ENCODE measurements around the gene MATK. TPM values are rescaled to one million over a fixed set of nuclear protein-coding genes. Genes with fewer than 3 reads are reported as not detected.

MATK gene
- total RNA-seq, 1 donor from 2014 or later = 1.9 TPM

GRCh38 chr19:3748965-3749364 is 37.2 kb downstream of the MATK start:
- DNase-seq (ENCODE audit: low spot score) = no peak

DNA sequence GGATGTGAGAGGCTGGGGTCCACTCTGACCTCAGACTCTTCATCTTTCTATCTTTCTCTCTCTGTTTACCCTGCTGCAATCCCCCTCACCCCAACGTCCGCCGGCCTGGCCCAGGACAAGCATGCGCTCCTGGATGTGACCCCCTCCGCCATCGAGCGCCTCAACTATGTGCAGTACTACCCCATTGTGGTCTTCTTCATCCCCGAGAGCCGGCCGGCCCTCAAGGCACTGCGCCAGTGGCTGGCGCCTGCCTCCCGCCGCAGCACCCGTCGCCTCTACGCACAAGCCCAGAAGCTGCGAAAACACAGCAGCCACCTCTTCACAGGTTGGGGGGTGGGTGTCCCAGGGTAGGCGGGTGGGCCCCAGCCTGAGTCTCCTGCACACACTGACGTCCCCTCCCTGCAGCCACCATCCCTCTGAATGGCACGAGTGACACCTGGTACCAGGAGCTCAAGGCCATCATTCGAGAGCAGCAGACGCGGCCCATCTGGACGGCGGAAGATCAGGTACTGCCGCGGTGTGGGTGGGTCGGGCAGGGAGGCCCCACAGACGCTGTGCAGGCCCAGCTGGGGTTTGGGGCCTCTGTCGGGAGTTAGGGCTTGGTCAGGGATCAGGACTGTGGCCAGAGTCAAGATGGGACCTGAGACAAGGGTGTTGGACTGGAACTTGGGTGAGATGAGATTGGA is 39.7 kb downstream of the MATK start:
- DNase-seq (ENCODE audit: low spot score) = no peak

DNA sequence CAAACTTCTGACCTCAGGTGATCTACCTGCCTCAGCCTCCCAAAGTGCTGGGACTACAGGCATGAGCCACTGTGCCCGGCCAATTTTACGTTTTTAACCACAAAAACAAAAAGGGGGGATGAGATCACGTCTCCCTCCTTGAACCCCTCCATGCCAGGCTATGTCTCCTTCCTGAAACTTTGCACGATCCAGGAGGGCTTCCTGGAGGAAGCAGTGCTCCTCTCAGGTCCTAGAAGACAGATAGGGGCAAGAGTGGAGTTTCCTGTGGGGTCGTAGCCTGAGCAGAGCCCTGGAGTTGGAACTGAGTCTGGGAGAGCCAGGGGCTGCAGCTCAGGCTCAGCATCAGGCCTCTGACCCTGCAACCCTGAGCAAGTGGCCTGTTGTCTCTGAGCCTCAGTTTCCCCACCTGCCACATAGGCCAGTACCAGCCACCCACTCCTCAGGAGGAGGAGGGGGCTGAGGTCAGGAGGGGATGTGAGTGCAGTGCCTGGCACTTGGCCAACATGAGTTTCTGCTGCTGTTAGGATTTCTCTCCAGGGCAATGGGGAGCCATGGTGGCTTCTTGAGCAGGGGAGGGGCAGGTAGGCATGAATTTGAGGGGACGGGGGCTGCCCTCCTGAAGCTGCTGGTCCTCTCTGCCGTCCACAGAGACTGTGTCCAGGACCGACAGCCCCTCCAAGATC is 40.7 kb downstream of the MATK start:
- DNase-seq (ENCODE audit: low spot score) = no peak

DNA sequence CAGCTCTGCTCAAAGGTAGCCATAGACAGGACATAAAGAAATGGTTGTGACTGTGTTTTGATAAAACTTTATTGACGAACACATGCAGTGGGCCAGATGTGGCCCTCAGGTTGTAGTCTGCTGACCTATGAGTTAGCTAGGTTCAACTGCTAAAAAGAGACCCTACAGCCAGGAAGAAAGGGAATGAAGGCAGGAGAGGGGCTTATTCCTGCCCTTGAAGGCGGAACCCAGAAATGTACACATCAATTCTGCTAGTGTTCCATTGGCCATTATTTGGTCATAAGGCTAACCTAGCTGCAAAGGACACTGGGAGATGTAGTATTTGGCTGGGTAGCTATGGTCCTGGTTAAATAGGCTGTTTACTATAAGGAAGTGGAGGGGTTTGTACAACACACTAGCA is 42.7 kb downstream of the MATK start:
- no peak for DNase-seq (ENCODE audit: low spot score)

GRCh38 chr19:3740431-3740830 is 45.8 kb downstream of the MATK start:
- no peak for DNase-seq (ENCODE audit: low spot score)

DNA sequence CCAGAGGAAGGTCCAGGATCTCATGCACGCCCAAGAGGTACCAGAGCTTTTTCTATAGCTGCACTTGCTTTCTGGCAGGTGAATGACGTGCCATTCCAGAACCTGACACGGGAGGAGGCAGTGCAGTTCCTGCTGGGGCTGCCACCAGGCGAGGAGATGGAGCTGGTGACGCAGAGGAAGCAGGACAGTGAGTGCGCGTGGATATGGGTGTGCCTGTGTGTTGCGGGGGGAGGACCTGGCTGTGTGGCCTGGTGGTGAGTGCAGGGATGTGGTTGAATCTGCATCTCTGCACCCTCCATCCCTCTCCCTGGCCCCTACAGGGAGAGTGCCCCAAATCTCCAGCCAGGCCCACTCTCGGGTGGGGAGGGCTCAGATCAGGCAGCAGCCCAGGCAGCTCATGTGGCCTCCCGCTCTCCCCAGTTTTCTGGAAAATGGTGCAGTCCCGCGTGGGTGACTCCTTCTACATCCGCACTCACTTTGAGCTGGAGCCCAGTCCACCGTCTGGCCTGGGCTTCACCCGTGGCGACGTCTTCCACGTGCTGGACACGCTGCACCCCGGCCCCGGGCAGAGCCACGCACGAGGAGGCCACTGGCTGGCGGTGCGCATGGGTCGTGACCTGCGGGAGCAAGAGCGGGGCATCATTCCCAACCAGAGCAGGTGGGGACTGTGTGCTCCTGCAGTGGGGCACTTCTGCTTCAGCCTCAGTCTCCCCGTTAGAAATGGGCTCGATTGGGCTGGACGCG is 47.5 kb downstream of the MATK start:
- no peak for DNase-seq (ENCODE audit: low spot score)

DNA sequence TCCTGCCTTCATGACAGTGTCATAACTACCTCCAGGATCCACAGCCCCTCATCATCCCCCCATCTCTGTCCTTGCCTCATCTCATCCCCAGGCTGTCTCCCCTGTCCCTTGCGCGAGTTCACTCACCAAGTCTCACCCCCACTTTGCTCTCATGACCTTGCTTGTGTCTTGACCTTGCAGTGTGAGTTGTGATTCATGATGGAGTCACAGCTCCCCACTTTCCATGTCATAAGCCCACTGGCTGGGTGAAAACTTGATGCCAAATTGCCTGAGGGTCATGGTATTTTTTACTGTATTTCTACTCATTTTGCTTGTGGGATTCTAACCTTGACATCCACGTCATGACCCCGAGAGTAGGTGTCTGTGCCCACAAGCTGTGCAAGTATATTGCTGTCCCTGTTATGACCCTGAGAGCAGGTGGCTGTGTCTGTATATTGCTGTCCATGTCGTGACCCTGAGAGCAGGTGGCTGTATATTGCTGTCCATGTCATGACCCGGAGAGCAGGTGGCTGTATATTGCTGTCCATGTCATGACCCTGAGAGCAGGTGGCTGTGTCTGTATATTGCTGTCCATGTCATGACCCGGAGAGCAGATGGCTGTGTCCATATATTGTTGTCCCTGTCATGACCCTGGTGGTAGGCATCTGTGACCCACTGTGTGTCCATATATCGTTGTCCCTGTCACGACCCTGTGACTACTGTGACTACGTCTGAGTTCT is 48.5 kb downstream of the MATK start:
- DNase-seq (ENCODE audit: low spot score) = no peak

GRCh38 chr19:3736106-3736724 is 50.0 kb downstream of the MATK start:
- DNase-seq (ENCODE audit: low spot score) = no peak

DNA sequence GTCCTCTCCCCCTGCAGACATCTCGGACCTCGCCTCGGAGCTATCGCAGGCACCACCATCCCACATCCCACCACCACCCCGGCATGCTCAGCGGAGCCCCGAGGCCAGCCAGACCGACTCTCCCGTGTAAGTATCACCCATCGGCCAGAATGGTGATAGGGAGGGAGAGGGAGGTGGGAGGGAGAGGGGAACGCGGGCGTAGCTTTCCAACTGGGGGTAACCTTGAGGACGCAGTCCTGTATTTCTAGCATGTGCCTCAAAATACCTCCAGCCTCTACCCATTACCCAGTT is 51.9 kb downstream of the MATK start:
- DNase-seq (ENCODE audit: low spot score) = no peak

- no peak for DNase-seq (ENCODE audit: low spot score)
These were observed 52.5 kb downstream of the MATK start for GRCh38 chr19:3733549-3734309.

DNA sequence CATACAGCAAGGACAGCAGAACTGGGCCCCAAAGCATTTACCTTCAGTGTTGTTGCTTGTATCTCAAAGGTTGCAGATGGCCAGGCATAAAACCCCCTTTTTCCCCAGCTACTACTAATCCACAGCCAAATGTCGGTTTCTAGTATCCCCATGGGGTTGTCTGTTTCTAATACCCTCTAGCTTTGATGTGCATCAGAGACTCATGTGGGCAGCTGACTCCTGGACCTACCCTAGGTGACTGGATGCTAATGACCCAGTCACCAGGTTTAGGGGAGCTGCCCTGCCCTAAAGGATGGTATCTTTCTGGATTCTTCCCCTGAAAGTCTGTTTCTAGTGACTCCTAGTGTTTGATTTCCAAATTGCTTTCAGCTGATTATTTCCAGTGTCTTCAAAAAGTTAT is 54.1 kb downstream of the MATK start:
- no peak for DNase-seq (ENCODE audit: low spot score)

DNA sequence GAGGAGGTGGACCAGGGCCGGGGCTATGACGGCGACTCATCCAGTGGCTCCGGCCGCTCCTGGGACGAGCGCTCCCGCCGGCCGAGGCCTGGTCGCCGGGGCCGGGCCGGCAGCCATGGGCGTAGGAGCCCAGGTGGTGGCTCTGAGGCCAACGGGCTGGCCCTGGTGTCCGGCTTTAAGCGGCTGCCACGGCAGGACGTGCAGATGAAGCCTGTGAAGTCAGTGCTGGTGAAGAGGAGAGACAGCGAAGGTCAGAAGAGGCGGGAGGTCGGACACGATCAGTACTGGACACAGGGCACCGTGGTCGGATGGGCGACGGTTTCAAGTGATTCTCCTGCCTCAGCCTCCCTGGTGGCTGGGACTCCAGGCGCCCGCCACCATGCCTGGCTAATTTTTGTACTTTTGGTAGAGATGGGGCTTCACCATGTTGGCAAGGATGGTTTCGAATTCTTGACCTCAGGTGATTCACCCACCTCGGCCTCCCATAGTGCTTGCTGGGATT is 55.7 kb downstream of the MATK start:
- DNase-seq (ENCODE audit: low spot score) = no peak

Other genes starting within 250 kb of the MATK start
- gene TEKTIP1, start 247.2 kb downstream of the MATK start, total RNA-seq = 6.4 TPM
- 82.8 TPM for gene MFSD12, start 228.8 kb downstream of the MATK start, total RNA-seq
- gene HMG20B, start 213.4 kb downstream of the MATK start, total RNA-seq = 66.5 TPM
- gene GIPC3, start 200.9 kb downstream of the MATK start, total RNA-seq = 2.4 TPM
- 4.5 TPM for gene TBXA2R, start 179.5 kb downstream of the MATK start, total RNA-seq
- gene CACTIN, start 159.6 kb downstream of the MATK start, total RNA-seq = 31.0 TPM
- 58.1 TPM for gene PIP5K1C, start 85.9 kb downstream of the MATK start, total RNA-seq
- gene TJP3, start 78.0 kb downstream of the MATK start, total RNA-seq = 59.7 TPM
- gene APBA3, start 24.7 kb downstream of the MATK start, total RNA-seq = 15.6 TPM
- gene MRPL54, start 23.7 kb downstream of the MATK start, total RNA-seq = 51.7 TPM
- gene RAX2, start 14.2 kb downstream of the MATK start, total RNA-seq = not detected
- gene ZFR2, start 82.7 kb upstream of the MATK start, total RNA-seq = 0.91 TPM
- 4.9 TPM for gene ATCAY, start 94.3 kb upstream of the MATK start, total RNA-seq
- gene NMRK2, start 146.7 kb upstream of the MATK start, total RNA-seq = not detected
- gene DAPK3, start 184.7 kb upstream of the MATK start, total RNA-seq = 53.0 TPM
- 2,169 TPM for gene EEF2, start 199.1 kb upstream of the MATK start, total RNA-seq
- 27.3 TPM for gene PIAS4, start 221.4 kb upstream of the MATK start, total RNA-seq